Activated CD8-positive, alpha-beta memory T cell treated with anti-CD3 and anti-CD28 coated beads for 4 hours (primary cell): Measurements from ENCODE around the gene COX17.

ENCODE experiments used
- DNase-seq, 2 donors: peaks; one replicate each; pipeline ENCODE4 v3.0.0-alpha.2; 2020; ENCODE audit warnings: low read depth in 2 of 2

COX17 gene

GRCh38 chr3:119624002-119624720 lies 53.0 kb downstream of the COX17 start:
- no peak for DNase-seq

- DNase-seq: no peak
Observed at GRCh38 chr3:119620899-119621298, 56.3 kb downstream of the COX17 start.
